Jurkat, Clone E6-1 (cell line): ENCODE data around the gene SH3BP4.

ENCODE experiments used
- DNase-seq: peaks from one replicate; pipeline ENCODE4 v3.0.0-alpha.2; 2011; ENCODE audit warnings: low read depth, low spot score
- H3K4me3 ChIP-seq: 2 replicates; pipeline ENCODE4 v1.5.1; 2011; ENCODE audit warnings: mild to moderate bottlenecking, low read length, control low read depth, moderate library complexity

The SH3BP4 gene

DNA sequence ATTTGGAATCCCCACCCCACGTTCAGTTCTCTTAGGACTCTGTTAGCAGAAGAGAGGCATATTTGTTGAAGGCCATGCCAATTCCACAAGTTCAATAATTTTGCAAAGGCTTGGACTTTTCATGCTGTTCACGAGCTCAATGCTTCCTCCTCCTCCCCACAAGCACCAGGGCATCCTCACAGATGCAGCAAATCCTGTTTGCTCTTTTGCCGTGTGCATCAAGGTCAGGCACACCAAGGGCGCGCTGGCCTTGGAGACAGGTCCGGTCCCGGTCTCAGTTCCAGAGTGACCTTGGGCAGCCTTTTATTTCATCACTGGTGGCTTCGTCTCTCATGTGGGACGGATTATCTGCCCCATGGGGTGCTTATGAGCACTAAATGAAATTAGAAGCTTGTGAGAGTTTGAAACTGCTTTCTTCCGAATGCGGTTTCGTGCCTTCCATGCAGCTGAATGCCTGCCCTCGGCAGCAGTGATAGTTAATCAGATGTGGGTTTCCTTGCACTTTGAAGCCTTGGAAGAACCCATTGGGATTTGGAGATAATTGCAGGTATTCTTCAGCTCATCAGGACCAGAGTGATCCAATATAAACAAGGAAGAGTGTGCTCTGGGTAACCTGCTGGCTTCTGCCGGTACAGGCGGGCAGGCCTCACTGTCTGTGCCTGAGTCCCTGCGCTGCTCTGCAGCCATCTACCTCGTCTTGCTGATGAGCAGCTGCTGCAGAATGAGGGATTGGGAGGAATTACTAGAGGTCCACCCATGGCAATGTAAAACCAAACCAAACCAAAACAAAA lies 140.8 kb downstream of the SH3BP4 start:
- no peak overlapping the region for H3K4me3 ChIP-seq
- no peak for DNase-seq

GRCh38 chr2:235094457-235094856 lies 142.6 kb downstream of the SH3BP4 start:
- DNase-seq, result no peak
- no peak overlapping the region for H3K4me3 ChIP-seq

GRCh38 chr2:235095569-235095968 lies 143.8 kb downstream of the SH3BP4 start:
- no peak for DNase-seq

GRCh38 chr2:235096447-235096846 lies 144.6 kb downstream of the SH3BP4 start:
- no peak overlapping the region for H3K4me3 ChIP-seq
- DNase-seq, result no peak

More at GRCh38 chr2:235095569-235095968, 143.8 kb downstream of the SH3BP4 start:
- H3K4me3 ChIP-seq, result no peak overlapping the region

- no peak for DNase-seq
Observed at GRCh38 chr2:235097196-235097595, 145.4 kb downstream of the SH3BP4 start.

GRCh38 chr2:235098269-235098668 lies 146.5 kb downstream of the SH3BP4 start:
- no peak for DNase-seq

More at GRCh38 chr2:235097196-235097595, 145.4 kb downstream of the SH3BP4 start:
- H3K4me3 ChIP-seq, result no peak overlapping the region

GRCh38 chr2:235098736-235099494 lies 147.1 kb downstream of the SH3BP4 start:
- no peak for DNase-seq
- H3K4me3 ChIP-seq, result no peak overlapping the region

More at GRCh38 chr2:235098269-235098668, 146.5 kb downstream of the SH3BP4 start:
- H3K4me3 ChIP-seq, result no peak overlapping the region

- H3K4me3 ChIP-seq, result no peak overlapping the region
- no peak for DNase-seq
Observed at GRCh38 chr2:235102896-235103295, 151.1 kb downstream of the SH3BP4 start.
